ENCODE measurements around the gene CLDN9.

- no peak for TF ChIP-seq POLR2AphosphoS5 (IDR thresholded peaks at IDR 0.05)
- TF ChIP-seq EZH2 (IDR thresholded peaks at IDR 0.05; ENCODE audit: borderline replicate concordance, insufficient read depth, low read length, poor library complexity, severe bottlenecking), result no peak
- no peak for TF ChIP-seq CTCF (IDR thresholded peaks at IDR 0.05; ENCODE audit: poor library complexity, severe bottlenecking)
- no peak for TF ChIP-seq RAD21 (conservative IDR thresholded peaks at IDR 0.05)
These were observed 25.5 kb downstream of the CLDN9 start for GRCh38 chr16:3038256-3038655.

Data from neural cell (in vitro differentiated cells).